HG03064 (cell line): ENCODE results near the gene KRTAP10-1.

Experiments
- ATAC-seq: cut with Tn5 transposase; IDR thresholded peaks from one replicate; pipeline ENCODE4 v1.9.1; 2021; ENCODE audit warnings: low read depth; ENCODE audit not compliant: unreplicated experiment

The KRTAP10-1 gene

DNA sequence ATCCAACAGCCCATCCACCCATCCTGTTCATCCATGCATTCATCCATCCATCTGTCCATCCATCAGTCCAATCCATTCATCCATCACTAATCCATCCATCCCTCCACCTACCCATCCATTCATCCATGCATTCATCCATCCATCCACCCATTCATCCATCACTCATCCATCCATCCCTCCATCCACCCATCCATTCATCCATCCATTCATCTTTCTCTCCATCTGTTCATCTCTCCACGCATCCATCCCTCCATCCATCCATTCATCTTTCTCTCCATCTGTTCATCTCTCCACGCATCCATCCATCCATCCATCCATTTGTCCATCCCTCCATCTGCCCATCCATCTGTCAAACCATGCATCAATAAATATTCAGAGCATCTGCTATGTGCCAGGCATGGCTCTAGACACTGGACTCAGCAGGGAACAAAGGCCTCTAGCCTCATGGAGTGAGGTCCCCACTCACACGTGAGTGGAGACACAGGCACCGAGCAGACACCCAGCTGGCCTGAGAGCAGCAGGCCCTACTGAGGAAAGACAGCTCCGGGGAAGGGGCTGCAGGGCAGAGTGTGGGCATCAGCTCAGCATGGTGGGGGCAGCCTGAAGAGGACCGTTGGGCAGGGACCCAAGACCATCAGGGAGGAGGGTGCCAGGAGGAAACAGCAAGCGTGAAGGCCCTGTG, 9.6 kb downstream of the KRTAP10-1 start:
- ATAC-seq: no peak

DNA sequence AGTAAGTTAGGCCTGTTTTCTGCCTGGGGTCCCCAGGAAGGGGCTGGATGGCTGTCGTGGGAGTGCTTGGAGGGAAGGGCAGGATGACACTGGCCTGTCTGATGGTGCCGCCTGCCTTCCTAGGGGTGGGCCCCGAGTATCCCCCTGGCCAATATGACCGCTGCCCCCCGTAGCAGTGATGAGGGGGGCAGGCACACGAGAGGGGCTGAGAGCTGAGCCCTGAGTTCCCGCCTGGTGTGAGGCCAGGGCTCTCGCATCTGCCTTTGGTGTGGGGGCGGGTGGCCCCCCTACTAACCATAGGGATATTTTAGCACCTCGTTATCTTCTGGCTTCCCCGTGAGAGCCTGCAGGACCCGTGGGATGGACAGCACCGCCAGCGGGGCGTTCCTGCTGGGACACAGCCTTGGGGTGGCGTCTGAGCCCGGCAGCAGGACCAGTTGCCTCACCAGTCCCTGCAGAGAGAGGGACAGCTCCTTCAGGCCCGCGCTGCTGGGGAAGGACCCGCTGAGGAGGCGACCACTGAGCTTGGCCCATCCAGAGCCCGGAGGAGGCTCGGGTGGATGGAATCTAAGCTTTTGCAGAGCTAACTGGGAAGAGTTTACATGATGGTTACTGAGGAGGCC, 10.4 kb downstream of the KRTAP10-1 start:
- ATAC-seq: no peak

- no peak for ATAC-seq
These were observed 11.0 kb downstream of the KRTAP10-1 start for GRCh38 chr21:44529011-44529421.

DNA sequence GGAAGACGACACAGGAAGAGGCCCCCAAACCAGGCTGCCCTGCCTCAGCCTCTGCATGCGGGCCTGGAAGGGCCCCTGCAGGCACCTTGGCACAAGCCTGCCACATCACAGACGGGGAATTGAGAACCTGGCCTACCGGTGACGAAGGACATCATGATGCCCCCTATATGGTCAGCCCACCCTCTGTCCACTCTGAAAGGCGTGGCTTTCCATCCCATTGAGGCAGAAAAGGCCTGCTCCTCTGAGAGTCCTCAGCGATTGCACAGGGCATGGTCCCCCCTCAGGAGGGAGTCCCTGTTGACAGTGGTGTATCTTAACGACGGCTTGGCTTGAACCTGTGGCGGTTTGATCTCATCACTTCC, 11.4 kb downstream of the KRTAP10-1 start:
- no peak for ATAC-seq

GRCh38 chr21:44527983-44528633, 11.9 kb downstream of the KRTAP10-1 start:
- ATAC-seq: no peak

- ATAC-seq: no peak
These were observed 12.6 kb downstream of the KRTAP10-1 start for GRCh38 chr21:44527156-44527982.

DNA sequence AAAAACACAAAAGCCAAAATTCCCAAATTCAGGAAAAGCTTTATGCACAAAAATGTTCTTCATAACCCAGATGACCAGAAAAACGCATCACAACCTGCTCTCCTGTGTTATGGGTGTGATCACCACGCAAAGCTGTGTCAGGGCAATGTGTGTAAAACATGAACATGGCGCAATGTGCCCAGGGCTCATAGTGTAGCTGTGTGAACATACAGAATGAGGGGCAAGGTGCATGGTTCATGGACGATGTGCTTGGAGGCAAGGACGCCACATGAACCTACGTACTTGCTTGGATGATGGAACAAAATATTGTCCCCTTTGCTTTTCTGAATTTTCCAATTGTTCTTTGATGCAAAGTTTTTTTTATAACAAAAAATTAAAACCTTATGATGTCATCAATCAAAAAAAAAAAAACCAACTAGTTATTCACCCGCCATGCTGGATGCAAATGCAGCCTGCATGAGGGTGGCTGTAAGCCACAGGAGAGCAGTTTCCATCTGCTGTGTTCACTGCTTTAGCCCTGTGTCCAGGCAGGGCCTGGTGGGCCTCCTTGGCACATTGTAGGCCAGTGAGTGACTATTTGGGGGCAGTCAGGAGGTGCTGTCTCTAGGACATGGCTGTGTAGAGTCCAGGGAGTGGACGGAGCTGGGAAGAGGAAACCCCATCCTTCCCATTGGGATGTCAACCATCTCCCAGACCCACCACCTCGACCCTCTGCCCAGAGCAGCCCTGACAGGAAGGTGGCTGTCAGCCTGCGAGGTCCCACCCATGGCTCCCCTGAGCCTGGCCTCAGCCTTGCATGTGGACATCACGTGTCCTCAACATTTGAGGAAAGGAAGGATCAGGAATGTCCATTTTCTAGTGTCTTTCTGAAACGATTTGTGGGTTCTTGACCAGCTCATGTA, 13.6 kb downstream of the KRTAP10-1 start:
- ATAC-seq: no peak

DNA sequence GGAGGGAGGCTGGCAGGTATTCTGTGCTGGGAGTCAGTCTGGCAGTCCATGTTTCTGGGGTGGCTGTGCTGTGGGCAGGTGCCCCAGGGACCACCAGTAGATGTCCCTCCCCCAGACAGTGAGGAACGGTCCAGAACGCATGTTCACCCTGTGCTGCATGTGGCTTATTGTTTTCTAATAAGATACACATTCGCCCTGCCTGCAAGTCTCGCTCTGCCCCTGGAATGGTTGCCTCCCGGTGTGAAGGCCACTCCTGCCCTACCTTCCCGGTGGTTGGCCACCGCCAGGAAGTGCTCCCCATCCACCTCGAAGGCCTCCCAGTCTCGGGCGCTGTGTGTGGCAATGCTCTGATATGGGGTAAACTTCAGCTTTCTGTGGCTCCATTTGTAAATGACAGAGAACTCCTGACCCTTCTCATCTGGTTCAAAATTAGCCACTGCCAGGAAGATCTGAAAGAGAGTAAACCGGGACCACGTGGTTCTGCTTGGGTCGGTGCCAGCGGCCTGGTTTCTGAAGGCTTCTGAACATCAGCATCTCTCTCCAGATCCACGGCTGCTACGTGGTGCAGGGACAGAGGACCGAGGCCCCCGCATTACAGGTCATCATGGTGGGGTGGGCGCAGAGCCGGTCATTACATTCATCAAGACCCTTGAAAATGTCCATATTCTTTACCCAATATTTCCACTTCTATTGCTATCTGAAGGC, 14.5 kb downstream of the KRTAP10-1 start:
- no peak for ATAC-seq

- ATAC-seq: no peak
These were observed 15.3 kb downstream of the KRTAP10-1 start for GRCh38 chr21:44524414-44525371.

DNA sequence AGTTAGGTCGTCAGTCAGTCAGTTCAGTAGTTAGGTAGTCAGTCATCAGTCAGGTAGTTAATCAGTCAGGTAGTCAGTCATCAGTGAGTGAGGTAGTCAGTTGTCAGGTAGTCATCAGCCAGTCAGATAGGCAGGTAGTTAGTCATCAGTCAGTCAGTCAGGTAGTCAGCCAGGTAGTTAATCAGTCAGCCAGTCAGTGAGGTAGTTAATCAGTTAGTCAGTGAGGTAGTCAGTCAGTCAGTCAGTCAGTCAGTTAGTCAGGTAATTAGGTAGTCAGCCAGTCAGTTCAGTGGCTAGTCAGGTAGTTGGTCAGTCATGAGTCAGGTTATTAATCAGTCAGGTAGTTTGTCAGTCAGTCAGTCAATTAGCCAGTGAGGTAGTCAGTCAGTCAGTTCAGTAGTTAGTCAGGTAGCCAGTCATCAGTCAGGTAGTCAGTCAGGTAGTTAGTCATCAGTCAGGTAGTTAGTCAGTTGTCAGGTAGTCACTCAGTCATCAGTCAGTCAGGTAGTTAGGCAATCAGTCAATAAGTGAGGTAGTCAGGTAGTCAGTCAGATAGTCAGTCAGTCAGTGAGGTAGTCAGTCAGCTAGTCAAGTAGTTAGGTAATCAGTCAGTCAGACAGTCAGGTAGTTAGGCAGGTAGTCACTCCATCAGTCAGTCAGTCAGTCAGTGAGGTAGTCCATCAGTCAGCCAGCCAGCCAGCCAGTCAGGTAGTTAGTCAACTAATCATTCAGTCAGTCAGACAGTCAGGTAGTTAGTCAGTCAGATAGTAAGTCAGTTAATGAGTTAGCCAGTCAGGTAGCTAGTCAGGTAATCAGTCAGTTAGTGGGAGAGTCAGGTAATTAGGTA, 16.2 kb downstream of the KRTAP10-1 start:
- no peak for ATAC-seq

DNA sequence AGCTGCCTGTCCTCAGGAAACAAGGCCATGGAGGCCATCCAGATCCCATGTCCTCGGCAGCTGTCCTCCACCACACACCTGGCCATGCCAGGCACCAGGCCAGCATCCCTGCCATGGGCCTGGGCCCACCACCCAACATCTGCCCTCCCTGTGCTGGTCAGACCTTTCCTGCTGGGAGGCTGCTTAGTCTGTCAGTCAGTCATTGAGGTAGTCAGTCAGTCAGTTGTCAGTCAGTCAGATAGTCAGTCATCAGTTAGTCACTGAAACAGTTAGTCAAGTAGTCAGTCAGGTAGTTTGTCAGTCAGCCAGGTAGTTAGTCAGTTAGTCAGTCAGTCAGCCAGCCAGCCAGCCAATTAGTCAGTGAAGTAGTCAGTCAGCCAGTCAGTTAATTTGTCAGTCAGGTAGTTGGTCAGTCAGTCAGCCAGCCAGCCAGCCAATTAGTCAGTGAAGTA, 17.2 kb downstream of the KRTAP10-1 start:
- ATAC-seq: no peak

DNA sequence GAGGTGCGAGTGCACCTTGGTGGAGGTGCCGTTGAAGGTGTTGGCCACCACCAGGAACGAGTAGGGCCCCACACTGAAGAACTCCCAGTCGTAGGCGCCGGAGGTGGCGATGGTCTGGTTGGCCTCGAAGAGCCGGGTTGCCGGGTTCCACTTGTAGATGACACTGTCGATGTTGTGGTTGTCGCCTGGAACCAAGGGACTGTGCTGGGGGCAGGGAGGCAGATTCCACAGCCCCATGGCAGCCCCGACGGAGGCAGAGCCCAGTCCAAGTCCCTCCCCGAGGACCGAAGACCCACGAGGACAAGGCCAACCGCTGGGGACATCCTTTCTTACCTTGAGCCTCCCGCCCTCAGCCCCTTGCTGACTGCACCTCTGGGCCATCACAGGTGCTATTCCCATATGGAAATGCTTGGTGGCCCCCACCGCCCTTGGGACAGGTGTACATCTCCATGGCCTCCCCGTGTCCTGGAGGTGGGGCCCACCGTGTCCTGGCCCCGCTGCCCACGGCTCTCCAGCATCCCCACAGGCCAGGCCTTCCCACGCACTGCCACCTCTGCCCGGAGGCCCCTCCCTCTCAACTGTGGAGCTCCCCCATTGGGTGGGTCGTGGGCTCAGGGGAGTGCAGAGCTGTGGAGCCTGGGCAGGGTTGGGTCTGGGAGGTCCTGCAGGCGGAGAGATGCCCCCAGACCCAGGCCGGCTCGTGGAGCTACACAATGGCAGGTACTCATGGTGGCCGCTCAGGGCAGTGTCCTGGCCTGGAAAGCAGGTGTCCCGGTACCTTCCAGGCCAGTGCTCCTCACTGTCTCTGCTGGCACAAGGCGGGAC, 17.9 kb downstream of the KRTAP10-1 start:
- ATAC-seq: no peak

- ATAC-seq: no peak
These were observed 18.6 kb downstream of the KRTAP10-1 start for GRCh38 chr21:44521301-44521927.

DNA sequence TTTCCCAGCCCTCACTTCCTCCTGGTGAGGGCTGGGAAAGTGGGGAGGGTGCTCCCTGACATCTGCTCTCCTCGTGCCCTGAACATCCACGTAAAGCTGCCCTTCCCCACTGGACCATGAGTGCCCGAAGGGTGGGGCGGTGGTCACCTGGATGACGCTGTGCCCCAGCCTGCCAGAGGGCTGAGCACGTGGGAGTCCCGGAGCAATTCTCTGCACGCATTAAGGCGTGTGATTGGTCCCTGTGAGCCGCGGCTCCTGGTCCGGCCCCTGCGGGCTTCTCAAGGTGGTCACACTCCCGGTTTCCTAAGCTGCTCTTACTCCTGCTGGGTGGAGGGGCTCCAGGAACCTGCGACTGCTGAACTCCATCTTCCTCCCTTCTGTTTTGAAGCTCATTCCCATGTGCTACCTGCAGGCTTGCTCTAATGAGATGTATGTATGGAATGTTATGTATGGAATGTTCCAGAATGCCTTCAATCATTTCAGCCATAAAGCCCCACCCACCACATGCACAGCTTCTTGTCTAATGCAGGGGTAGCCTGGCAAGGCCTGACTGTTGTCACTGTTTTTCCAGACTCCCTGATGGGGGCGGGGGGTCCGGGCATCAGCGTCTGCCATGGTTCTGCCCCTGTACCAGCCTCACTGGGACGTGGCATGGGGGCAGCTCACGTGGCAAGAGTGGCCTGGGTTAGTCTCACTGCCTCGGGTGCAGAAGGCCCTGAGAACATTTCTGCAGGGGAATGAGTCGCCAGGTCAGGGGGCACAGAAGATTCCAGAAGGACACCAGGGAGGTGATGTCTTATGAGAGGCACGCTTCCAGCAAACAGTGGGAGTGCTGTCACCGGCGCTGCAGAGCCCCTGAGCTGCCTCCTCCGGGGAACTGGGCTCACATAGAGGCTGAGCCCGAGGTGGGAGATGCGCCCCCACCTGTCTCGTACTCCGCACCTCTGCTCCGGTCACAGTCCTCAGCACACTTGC, 19.4 kb downstream of the KRTAP10-1 start:
- no peak for ATAC-seq
